Cardiac muscle cell (in vitro differentiated cells and primary cell): ENCODE measurements around the gene FBXW8. TPM values are rescaled to one million over a fixed set of nuclear protein-coding genes. Genes with fewer than 3 reads are reported as not detected.

Experiments
- DNase-seq, 2 donors: peaks; one replicate each; pipeline versions ENCODE4 v3.0.0 to v3.0.0-alpha.2; 2010 to 2017; ENCODE audit warnings: low read depth in 1 of 2, low spot score in 1 of 2
- H3K27ac ChIP-seq: fragments of 200-600 bp; sonication (generic); 2 replicates; pipeline ENCODE4 v1.5.1; 2016
- H3K27me3 ChIP-seq: fragments of 200-600 bp; sonication (generic); 2 replicates; pipeline ENCODE4 v1.6.0; 2016; ENCODE audit warnings: control low read depth
- H3K36me3 ChIP-seq: fragments of 200-600 bp; sonication (generic); 2 replicates; pipeline ENCODE4 v1.5.1; 2016; ENCODE audit warnings: control low read depth
- H3K4me1 ChIP-seq: fragments of 200-600 bp; sonication (generic); 2 replicates; pipeline ENCODE4 v1.8.1; 2017; ENCODE audit warnings: low read depth, mild to moderate bottlenecking, mixed run types
- H3K4me3 ChIP-seq: fragments of 200-600 bp; sonication (generic); 2 replicates; pipeline ENCODE4 v1.5.1; 2016; ENCODE audit warnings: mild to moderate bottlenecking
- H3K9me3 ChIP-seq: fragments of 200-600 bp; sonication (generic); 2 replicates; pipeline ENCODE4 v1.5.1; 2017; ENCODE audit warnings: low read depth, mild to moderate bottlenecking, control low read depth
- polyA plus RNA-seq: library from polyadenylated mRNA; unstranded; fragments of >200 nt; fragmentation: Nextera tagmentation; extraction: Ambion mirVana; gene quantifications from 2 replicates; pipeline ENCODE4 v1.2.1, GENCODE V29; 2016
- total RNA-seq: library from RNA; depleted of rRNA; stranded (reverse); fragments of >200 nt; gene quantifications from 2 replicates; pipeline ENCODE4 v1.2.3, GENCODE V29; 2016
- TF ChIP-seq, protein P1 (sequence below): IDR thresholded peaks from 2 replicates; pipeline ENCODE4 v1.5.1; 2012; ENCODE audit warnings: low read depth, mild to moderate bottlenecking, low read length

FBXW8 gene
- total and polyA plus RNA-seq, 2 experiments from 2014 or later, result 15.3 to 25.7 TPM

- Histone ChIP-seq H3K27ac (no peak overlapping the region), H3K36me3 (no peaks in the 10 kb centered on the region), H3K4me3 (no peak overlapping the region), H3K27me3 (no peaks in the 10 kb centered on the region), H3K4me1 (peaks cover 17% of the 10 kb centered on the region), H3K9me3 (no peaks in the 10 kb centered on the region)
- TF ChIP-seq, protein P1, sequence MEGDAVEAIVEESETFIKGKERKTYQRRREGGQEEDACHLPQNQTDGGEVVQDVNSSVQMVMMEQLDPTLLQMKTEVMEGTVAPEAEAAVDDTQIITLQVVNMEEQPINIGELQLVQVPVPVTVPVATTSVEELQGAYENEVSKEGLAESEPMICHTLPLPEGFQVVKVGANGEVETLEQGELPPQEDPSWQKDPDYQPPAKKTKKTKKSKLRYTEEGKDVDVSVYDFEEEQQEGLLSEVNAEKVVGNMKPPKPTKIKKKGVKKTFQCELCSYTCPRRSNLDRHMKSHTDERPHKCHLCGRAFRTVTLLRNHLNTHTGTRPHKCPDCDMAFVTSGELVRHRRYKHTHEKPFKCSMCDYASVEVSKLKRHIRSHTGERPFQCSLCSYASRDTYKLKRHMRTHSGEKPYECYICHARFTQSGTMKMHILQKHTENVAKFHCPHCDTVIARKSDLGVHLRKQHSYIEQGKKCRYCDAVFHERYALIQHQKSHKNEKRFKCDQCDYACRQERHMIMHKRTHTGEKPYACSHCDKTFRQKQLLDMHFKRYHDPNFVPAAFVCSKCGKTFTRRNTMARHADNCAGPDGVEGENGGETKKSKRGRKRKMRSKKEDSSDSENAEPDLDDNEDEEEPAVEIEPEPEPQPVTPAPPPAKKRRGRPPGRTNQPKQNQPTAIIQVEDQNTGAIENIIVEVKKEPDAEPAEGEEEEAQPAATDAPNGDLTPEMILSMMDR, result no peak
- peak in 1 of 2 donors; percentile 51 for DNase-seq
Observed at GRCh38 chr12:116954710-116955381, 44.1 kb downstream of the FBXW8 start.

GRCh38 chr12:116955382-116956021 lies 44.8 kb downstream of the FBXW8 start:
- Histone ChIP-seq H3K4me1 (peaks cover 17% of the 10 kb centered on the region), H3K4me3 (no peak overlapping the region), H3K27me3 (no peaks in the 10 kb centered on the region), H3K9me3 (no peaks in the 10 kb centered on the region), H3K36me3 (no peaks in the 10 kb centered on the region), H3K27ac (no peak overlapping the region)
- TF ChIP-seq, protein P1, result no peak
- DNase-seq, result peak in 1 of 2 donors; percentile 42

- H3K27ac ChIP-seq, result no peak overlapping the region
- peaks cover 17% of the 10 kb centered on the region for H3K4me1 ChIP-seq
- H3K9me3 ChIP-seq, result no peaks in the 10 kb centered on the region
- no peaks in the 10 kb centered on the region for H3K36me3 ChIP-seq
- no peaks in the 10 kb centered on the region for H3K27me3 ChIP-seq
- TF ChIP-seq, protein P1, result no peak
- H3K4me3 ChIP-seq, result no peak overlapping the region
- DNase-seq, result peak in 1 of 2 donors; percentile 39
Observed at GRCh38 chr12:116958402-116959197, 47.9 kb downstream of the FBXW8 start.

DNA sequence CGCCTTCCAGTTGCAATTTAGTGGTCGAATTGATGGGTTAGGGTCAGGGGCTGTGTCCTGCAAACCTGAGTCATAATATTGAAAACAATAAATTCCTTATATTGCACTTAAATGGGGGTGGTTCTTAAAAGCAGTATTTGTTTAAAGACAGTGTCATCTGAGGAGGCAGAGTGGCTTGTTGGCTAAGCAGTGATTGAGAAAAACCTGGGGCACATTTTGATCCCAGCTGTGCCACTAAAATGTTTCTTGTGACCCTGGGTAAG lies 48.4 kb downstream of the FBXW8 start:
- no peak for DNase-seq
- Histone ChIP-seq H3K4me1 (peaks cover 17% of the 10 kb centered on the region), H3K9me3 (no peaks in the 10 kb centered on the region), H3K36me3 (no peaks in the 10 kb centered on the region), H3K27me3 (no peaks in the 10 kb centered on the region), H3K4me3 (no peak overlapping the region), H3K27ac (no peak overlapping the region)
- TF ChIP-seq, protein P1, result no peak

DNA sequence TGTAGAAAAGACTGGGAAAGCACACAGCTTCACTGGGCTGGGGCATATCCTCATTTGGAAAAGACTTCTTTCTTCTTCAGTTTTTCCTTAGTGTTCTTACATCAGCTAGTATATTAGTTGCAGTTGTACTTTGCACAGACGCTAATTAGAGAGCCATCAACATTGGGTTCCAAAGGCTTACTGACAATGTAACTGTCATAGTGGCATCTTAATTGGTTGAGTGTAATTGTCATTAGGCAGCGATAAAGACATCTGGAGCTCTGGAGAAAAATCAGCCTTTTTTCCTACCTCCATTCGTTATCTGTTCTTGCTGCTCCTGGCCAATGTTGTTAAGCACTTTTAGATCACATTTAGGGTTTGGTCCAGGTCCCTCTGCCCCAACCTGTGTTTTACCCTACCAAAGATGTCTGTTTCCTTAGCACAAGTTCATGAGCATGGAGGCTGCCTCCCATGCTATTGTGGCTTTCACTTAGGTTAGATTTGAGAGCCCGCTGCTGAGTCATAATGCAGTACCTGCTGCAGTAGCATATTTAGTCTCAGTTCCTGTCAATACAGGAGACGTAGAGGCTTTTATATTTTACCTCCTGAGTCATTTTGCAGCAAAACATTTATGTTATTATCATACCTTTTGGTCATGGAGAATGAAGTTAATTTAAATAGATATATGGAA lies 49.2 kb downstream of the FBXW8 start:
- no peaks in the 10 kb centered on the region for H3K27me3 ChIP-seq
- H3K9me3 ChIP-seq, result no peaks in the 10 kb centered on the region
- peak overlapping the region; percentile 46 for H3K27ac ChIP-seq
- TF ChIP-seq, protein P1, result no peak
- no peak overlapping the region for H3K4me3 ChIP-seq
- no peak for DNase-seq
- H3K36me3 ChIP-seq, result peaks cover 3% of the 10 kb centered on the region
- peaks cover 17% of the 10 kb centered on the region for H3K4me1 ChIP-seq
